NCI-H774 (cell line): ENCODE data around the gene UQCRQ.
"Not testable (repeated sequence)": the region's sequence is repeated elsewhere in the genome, so short reads cannot be mapped to it uniquely, and the experiment has no call there.

Experiments
- DNase-seq: peaks from one replicate; lab custom pipeline; 2025; lab: John Stamatoyannopoulos, UW

The UQCRQ gene

DNA sequence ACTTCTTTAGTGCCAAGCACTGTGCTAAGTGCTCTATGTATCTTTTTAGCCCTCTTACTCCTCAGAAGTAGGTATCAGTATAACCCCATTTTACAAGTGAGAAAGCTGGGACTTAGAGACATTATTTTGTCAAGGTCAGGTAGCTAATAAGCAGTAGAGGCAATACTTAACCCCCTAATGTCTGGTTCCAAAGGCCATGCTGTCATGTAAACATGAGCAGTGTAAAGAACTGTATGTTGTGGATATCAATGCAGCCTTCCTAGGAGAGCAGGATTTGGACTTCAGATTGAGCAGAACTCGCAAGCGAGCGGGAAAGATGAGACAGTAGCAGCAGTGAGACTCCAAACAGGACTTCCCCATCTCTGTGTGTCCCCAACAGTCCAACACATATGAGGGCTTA, 32.4 kb upstream of the UQCRQ start:
- DNase-seq = no peak

DNA sequence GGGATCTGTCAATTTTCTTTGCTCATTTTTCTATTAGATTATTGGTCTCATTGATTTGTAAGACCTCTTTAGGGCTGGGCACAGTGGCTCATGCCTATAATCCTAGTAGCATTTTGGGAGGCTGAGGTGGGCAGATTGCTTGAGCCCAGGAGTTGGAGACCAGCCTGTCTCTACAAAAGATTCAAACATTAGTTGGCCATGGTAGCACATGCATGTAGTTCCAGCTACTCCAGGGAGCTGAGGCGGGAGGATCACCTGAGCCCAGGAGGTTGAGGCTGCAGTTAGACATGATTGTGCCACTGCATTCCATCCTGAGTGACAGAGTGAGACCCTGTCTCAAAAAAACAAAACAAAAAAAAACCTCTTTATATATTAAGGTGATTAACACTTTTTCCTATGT, 29.6 kb upstream of the UQCRQ start:
- no peak for DNase-seq

DNA sequence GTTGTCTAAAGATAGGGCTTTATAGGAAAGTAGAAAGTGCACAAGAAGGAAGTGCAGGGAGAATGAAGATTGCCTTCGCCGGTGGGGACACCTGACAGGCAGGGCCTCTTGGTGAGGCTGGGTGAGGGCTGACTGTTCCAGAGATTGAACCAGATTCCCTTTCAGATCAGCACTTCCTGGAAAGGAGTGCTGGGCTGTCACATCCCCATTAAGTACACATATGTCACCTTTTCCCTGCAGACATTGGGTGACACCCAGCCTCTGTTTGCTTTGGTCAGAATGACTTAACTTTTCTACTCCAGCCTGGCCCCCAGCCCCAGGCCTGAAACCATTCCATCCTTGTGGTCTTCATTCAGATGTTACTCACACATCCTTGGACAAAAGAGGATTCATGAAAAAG, 28.6 kb upstream of the UQCRQ start:
- no peak for DNase-seq

DNA sequence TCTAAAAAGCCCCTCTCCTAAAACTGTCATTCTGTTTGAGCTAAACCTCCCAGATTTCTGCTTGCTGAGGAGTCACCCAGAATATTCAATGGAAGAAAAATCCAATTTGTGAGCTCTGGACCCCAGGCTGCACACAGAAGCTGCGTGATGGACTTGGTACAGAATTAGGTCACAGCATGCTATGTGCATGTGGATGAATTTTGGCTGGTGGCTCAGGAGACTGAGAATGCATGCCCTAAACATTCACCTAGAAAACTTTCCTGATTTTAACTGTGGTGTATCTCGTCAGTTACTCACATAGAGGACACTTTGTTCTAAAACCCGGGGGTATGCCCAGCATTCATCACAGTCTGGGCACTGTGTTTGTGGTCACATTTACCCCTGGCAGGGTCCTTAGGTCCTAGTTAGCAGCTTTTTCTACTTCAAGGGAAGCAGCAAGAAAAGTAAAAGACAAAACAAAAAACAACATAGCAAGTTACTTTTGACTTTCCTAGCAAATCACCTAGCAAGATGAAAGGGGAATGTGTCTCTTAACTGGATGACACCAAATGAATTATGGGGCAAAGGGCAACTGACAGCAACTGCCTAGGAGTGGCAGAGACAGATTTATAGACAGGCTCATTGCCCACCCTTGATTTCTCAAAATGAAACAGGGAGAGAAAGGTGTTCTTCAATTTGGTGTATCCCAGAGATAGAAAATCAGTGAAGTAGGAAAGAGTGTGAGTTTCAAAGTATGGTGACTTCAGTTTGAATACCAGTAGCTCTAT, 27.7 kb upstream of the UQCRQ start:
- DNase-seq = no peak

DNA sequence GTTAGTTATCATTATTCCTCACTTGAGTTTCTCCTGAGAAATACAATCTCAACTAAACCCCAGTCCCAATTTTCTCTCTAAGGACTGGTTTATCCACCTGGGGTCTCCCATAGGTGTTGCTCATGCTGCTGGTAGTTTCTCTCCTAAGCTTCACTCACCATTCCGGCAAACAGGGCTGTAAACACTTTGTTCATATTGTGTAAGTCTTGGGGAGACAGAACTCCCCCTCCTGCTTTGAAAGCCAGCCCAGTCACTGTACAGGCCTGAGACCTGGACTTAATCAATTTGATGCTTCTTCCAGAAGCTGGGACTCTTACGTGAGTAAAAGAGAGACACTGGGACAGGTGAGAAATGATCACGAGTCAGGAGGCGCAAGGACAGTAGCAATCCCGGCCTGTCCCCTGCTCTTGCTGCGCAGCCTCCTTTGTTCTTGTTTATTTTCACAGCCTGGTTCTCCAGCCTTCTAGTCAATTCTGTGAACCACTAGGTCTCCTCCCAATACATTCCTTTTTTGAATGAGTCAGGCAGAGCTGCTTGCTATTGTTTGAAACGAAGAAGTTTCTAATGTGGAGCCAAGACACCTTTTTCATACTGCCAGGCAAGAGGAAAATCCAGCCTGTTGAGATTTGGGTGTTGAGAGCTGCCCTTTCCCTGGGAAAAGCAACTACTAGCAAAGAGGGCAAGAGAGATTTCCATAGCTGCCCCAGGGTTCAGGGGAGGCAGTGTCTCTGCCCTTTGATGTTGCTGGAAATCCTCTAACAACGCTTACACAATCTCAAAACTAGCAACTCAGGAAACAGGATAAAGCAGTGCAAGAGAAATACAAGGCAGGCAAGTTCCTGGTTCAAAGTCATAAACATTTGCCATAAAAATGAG, 26.8 kb upstream of the UQCRQ start:
- DNase-seq = no peak

DNA sequence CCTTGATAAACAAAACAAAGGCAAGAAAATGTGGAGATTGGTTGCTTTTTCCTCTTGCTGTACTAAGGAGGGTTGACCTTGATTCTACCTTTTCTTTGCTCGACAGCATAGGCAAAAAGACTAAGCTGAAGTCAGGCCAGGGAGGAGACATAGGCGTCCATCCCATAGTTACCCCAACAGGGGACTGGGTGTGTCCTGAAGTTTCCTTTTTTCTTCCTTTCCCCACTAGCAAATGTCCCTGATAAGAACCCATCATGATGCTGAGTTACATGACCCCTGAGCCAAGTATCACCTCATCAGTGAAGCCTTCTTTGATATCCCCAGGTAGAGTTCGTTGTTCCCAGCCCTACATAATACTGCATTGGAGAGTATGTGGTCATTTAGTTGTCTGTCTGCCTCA, 26.1 kb upstream of the UQCRQ start:
- DNase-seq = no peak

DNA sequence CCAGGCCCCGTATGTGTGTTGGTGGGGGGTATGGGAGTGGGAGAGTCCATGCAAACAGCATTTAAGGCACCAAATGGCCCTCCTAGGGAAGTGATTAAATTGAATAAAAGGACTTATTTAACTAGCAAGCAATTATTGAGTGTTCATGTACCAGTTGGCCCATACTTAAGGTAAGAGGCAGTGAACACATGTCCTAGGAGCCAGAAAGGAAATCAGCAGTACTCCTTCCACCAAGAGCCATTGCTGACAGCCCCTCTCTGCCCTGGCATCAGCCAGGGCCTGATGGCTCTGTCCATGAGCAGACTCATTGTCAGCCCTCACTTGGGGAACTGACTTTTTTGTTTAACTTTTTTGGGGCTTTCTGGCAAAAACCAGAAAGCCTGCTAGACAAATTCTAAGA, 25.5 kb upstream of the UQCRQ start:
- no peak for DNase-seq

DNA sequence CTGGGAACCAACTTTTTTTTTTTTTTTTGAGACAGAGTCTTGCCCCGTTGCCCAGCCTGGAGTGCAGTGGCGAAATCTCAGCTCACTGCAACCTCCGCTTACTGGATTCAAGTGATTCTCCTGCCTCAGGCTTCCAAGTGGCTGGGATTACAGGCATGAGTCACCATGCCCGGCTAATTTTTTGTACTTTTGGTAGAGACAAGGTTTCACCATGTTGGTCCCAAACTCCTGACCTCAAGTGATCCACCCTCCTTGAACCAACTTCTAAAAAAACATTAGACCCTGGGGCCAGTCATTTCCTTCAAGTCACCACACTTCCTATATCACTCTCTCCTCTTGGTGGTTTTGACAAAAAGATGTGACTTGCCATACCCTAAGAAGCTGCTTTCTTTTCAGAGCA, 25.1 kb upstream of the UQCRQ start:
- no peak for DNase-seq

DNA sequence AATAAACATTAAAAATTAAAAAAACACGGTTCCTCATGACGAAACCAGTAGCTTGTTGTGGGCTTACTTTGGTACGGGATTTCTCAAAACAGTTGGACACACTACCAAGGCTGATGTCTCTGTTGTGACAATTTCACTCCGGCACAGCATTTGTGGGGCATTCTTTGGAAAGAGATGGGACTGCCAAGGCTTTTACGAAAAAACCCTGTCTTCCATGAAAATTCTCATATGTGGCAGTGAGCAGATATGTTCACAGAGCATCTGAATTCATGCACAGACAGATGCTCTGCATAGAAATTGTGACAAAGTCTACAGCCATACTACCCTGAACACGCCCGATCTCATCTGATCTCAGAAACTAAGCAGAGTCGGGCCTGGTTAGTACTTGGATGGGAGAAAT, 18.2 kb upstream of the UQCRQ start:
- DNase-seq = no peak

DNA sequence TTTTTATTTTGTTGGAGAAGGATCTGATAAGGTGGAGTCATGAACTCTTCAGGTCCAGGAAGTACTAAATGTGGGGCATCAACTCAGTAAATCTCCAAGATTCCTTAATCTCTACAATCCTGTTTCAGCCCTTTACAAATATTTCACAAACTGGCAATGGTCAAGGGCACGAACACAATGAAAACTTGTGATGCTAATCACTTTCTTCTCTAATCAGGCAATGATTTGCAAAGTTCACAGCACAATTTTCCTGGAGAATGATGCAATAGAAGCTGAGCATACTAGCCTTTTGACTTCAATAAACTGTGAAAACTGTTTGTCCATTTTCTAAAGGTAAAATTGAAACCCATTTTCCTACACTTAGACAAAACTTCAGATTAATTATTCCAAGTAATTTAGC, 17.1 kb upstream of the UQCRQ start:
- DNase-seq = no peak

DNA sequence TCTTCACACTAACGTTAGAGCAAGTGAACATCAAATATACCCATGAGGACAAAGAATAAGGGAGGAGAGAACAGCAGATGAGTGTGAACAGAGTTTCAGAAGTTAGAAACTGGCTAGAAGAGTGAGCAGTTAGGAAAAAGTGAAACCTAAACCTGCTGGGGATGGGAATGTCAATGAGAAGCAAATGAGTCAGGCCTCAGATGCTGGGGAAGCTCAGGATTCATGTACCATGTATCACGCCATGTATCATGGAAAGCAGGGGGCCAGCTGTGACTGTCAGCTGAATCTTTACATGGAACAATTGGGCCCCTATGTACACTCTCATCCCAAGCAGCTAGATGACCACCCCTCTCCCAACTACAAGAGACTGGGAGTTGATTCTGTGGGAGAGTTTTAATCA, 16.4 kb upstream of the UQCRQ start:
- no peak for DNase-seq

DNA sequence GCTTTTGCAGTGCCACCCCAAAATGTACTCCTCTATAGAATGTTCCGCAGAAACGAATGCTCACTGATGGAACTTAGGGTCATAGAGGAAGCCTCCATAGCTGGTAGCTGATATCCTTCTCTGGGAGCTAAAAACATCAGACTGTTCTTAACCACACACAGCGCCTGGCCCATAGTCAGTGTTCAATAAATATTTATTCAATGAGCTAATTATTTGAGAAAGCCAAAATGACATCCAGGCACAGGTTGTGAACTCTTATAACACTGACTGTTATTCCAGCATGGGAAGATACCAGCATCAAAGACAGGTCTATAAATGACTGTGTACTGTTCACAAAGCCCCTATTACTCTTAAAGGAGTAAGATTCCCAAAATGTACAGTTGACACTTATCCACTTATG, 13.1 kb upstream of the UQCRQ start:
- DNase-seq = peak; percentile 61

DNA sequence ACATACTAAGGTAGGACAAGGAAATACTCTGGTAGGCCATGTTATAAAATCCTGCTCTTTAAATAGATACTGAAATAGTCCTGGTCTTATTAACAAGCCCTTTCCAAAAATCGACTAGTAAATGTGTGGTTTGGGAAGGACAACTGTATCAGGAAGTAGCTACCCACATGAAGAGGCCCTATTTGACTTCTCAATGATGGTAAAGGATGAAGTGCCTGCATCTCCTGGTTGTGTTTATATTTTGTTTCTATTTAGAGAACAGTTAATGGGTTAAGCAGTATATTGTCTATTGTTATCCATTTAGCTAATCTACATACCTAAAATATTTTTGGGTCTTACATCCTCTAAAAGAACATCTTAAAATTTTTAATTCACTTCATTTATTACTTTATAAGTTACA, 12.7 kb upstream of the UQCRQ start:
- no peak for DNase-seq

DNA sequence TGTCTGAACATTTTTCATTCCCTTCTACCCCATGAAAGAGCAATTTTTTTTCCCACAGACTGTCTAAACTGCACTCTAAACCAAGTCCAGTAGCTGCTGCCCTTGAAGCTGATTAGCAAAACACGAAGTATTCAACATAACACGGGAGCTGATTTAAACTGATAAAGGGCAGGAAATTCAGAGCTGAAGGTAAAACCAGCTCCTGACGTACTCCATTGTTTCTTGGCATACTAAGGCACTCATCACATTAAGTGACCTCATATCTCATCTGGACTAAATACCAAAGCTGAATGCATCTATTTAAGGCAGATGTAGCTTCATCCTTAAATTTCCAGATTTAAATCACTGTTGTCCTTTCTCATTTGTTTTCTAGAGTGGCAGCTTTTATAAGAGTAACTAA, 12.1 kb upstream of the UQCRQ start:
- DNase-seq = no peak

DNA sequence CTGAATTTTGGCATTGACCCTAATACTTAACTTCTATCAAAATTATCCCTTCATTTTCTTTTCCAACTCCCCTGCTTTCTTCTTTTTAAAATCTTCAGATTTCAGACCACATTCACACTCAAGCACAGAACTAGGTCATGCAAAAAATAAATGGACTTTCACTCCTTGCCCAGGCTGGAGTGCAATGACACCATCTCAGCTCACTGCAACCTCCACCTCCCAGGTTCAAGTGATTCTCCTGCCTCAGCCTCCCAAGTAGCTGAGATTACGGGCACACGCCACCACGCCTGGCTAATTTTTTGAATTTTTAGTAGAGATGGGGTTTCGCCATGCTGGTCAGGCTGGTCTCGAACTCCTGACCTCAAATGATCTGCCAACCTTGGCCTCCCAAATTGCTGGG, 11.4 kb upstream of the UQCRQ start:
- not testable (repeated sequence) for DNase-seq

DNA sequence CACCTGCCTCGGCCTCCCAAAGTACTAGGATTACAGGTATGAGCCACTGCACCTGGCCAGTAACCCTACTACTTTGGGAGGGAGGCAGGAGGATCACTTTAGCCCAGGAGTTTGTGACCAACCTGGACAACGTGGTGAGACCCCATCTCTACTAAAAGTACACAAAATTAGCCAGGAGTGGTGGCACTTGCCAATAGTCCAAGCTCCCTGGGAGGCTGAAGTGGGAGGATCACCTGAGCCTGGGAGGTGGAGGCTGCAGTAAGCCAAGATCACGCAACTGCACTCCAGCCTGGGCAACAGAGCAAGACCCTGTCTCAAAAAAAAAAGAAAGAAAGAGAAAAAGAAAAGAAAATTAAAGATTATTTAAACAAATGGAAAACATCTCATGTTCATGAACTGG, 10.4 kb upstream of the UQCRQ start:
- no peak for DNase-seq

DNA sequence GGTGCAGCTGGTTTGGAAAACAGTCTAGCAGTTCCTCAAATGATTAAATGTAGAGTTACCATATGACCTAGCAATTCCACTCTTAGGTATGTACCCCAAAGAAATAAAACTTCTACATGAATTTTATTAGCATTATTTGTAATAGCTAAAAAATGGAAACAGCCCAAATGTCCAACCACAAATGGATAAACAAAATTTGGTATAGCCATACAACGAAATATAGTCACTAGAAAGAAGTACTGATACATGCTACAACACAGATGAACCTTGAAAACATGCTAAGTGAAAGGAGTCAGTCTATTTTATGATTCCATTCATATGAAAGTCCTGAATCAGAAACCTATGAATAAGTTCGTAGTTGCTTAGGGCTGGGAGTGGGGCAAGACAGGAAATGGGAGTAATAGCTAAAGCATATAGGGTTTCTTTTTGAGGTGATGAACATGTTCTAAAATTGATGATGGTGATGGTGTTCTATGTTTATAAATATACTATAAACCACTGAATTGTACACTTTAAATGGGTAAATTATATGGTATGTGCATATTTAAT, 6.5 kb upstream of the UQCRQ start:
- DNase-seq = no peak

DNA sequence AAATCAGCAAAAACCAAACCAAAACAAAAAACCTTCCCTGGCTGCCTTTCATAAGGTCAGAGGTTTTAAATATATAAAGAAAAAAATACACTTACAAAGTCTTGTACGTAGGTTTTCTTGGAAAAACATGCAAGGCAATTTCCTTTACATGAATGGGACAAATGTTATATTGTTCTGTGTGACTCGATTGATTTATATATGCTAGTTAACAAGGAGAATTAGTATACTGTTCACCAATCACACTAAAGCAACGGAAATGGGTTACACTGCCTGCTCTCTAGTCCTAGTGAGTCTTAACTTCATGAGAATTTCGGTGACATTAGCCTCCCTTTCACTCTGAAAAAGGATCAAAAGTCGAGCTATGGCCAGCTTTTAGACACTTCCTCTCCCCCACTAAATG, 5.7 kb upstream of the UQCRQ start:
- DNase-seq = no peak

DNA sequence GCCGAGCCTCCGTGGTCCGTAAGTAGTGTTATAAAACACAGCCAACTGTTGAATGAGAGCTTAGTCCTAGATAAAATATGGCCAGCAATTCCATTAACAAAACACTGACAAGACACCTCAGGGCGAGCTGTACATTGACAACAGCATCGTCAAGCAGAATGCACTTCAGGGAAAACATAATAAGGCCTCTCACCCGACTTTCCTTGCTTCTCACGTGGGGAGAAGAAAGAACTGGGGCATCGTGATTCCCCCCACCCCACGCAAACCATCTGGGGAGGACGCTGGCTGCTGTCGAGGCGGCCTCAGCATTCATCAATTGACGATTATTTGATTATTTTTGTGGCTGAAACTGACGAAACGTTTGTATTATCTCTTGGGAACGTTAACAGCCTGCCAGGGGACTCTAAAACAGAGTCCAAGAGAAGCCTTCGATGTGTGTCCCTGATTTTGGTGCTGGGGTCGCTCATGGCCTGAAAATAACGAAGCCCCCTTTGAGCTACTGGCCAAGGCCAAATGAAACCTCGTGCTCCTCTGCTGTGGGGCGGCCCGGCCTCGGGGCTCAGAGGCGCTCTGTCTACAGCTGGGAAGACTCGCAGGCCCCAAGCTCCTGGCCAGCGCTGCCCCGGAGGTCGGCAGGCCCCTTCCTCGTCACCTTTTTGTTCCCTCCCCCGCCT, 637 bp upstream of the UQCRQ start:
- DNase-seq = no peak

DNA sequence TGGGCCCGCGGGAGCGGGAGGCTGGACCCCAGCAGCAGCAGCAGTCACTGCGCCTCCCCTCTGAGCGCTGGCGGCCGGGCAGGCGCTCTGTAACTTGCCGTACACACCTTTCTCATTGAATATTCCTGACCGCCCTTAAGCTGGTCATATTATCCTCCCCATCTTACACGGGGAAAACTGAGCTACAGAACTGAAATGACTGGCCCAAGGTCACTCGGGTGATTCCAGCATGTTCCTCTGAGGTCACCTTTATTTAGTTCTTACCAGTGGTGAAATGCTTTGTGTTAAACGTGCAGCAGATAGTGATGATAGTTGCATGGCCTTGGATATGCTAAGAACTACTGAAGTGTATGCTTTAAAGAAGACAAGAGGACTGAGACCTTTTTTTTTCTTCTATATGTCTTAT, 607 bp downstream of the UQCRQ start:
- DNase-seq = no peak

DNA sequence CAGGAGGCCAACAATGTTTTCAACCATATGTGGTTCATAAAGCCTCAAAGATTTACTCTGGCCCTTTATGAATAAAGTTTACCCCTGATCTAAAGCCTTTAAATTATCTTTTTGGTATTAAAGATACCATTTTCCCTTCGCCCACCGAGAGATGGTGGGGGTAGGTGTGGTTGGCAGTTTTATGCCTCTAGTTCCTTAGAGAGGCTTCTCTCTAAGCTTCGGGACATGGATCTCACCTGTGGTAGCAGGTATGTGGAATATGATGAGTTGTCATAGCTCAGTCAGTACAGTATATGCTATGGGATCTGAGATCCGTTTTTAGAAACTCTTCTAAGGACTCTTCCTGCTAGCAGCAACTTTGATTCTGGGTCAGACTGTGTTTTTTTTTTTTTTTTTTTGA, 2.3 kb downstream of the UQCRQ start:
- DNase-seq = no peak

DNA sequence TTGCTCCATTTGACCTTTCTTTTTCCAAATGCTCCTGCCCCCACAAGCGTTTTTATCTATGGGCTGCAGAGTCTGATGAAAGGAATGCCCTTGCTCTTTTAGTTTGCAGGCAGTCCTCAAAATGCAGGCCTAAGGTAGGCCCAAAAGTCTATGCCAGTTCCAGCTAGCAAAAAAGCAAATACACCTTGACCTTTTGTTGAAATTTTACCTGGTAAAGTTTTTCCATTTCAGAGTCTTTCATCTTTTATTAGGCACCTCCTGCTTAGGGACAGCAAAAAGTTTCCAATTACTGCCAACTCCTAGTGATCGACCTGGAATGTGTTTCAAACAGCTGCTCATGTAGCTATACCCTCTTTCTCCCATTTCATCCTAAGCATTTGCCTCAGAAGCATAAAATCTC, 4.4 kb downstream of the UQCRQ start:
- DNase-seq = no peak
